ENCODE results near the gene RAB3A.

DNA sequence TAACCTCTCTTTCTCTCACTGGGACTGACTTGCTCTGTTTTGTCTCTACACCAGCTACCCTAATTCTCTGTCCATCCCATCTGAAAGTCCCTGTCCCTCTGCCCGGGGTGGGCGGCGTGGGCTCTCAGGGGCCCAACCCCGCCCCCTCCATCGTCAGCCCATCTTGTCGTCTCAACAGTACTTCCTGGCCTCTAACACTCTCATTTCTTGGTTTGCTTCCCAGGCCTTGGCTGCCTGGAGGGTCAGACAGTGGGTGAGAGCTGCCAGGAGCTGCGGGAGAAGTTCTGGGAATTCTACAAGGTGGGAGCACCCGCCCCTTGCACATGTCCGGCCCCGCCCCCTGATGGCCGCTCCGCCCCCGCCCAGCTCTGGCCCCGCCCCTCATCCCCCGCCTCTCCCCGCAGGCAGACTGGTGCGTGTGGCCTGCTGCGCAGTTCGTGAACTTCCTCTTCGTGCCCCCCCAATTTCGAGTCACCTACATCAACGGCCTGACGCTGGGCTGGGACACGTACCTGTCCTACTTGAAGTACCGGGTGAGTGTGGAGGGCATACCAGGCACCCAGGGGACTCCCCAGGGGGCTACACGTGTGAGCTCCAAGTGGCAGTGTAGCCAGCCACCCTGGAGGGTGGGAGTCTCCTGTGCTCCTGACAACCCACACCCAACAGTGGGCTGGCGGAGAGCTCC lies 9.1 kb downstream of the RAB3A start:
- TF ChIP-seq EP300 (IDR thresholded peaks at IDR 0.05) = no peak
- TF ChIP-seq, protein P1, sequence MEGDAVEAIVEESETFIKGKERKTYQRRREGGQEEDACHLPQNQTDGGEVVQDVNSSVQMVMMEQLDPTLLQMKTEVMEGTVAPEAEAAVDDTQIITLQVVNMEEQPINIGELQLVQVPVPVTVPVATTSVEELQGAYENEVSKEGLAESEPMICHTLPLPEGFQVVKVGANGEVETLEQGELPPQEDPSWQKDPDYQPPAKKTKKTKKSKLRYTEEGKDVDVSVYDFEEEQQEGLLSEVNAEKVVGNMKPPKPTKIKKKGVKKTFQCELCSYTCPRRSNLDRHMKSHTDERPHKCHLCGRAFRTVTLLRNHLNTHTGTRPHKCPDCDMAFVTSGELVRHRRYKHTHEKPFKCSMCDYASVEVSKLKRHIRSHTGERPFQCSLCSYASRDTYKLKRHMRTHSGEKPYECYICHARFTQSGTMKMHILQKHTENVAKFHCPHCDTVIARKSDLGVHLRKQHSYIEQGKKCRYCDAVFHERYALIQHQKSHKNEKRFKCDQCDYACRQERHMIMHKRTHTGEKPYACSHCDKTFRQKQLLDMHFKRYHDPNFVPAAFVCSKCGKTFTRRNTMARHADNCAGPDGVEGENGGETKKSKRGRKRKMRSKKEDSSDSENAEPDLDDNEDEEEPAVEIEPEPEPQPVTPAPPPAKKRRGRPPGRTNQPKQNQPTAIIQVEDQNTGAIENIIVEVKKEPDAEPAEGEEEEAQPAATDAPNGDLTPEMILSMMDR (IDR thresholded peaks at IDR 0.05) = no peak

Data from stomach (tissue), 4 donors.